Ovary (tissue), 9 donors: Measurements from ENCODE around the gene CHRNE. TPM values are rescaled to one million over a fixed set of nuclear protein-coding genes. Genes with fewer than 3 reads are reported as not detected.
A peak's percentile ranks its signal among the peaks of the same experiment; 100 is the strongest.

Experiments used
- DNase-seq, 5 donors: peaks; one replicate each; pipeline ENCODE4 v3.0.0-alpha.2; 2019 to 2020
- H3K27ac ChIP-seq, 2 donors: fragments of 200-600 bp; one replicate each; pipeline versions ENCODE4 v1.5.1 to v1.8.0; 2019 to 2022
- H3K27me3 ChIP-seq: fragments of 200-600 bp; one replicate; pipeline ENCODE4 v1.8.0; 2022
- H3K36me3 ChIP-seq: fragments of 200-600 bp; sonication (generic); one replicate; pipeline ENCODE4 v1.5.1; 2019
- H3K4me1 ChIP-seq: one replicate; pipeline ENCODE4 v1.8.1; 2013; ENCODE audit warnings: mild to moderate bottlenecking, moderate library complexity; ENCODE audit not compliant: insufficient read depth
- H3K4me3 ChIP-seq: fragments of 200-600 bp; sonication (generic); one replicate; pipeline ENCODE4 v1.5.1; 2017
- H3K9me3 ChIP-seq, 2 donors: fragments of 200-600 bp in 1 of 2; sonication (generic) in 1 of 2; one replicate each; pipeline versions ENCODE4 v1.5.1 to v1.8.1; 2013 to 2019; ENCODE audit warnings: mild to moderate bottlenecking in 1 of 2, moderate library complexity in 1 of 2
- EP300 ChIP-seq: sonication (generic); formaldehyde crosslinking; IDR thresholded peaks from one replicate; pipeline ENCODE4 v1.6.1; 2017; ENCODE audit warnings: antibody characterized with exemption
- POLR2A ChIP-seq: fragments of 450-650 bp; IDR thresholded peaks from one replicate; pipeline ENCODE4 v1.6.1; 2017; ENCODE audit warnings: antibody characterized with exemption, mild to moderate bottlenecking, moderate library complexity
- WGBS, 3 donors: extraction: QIAGEN DNeasy Blood & Tissue Kit in 1 of 3; methylation state at CpG; one replicate each; pipeline versions ENCODE4 v1.1.5 to v1.1.7; 2013 to 2017; 5-methylcytosine and 5-hydroxymethylcytosine counted together
- intact Hi-C, 4 donors: fragments of 100-400 bp; cut with DNase I; formaldehyde crosslinking; loops; one replicate each; pipeline versions ENCODE4 v1.11.0 to v1.15.1; 2022 to 2023
- polyA plus RNA-seq, 2 donors: library from polyadenylated mRNA; stranded (reverse); fragments of 200-250 nt in 1 of 2; fragments of 350-450 nt in 1 of 2; fragmentation: Illumina TruSeq in 1 of 2; extraction: RNeasy Lipid Tissue Mini Kit (QIAGEN cat#74804) in 1 of 2; gene quantifications; one replicate each; pipeline ENCODE4 v1.2.3, GENCODE V29; 2013 to 2014
- total RNA-seq, 7 donors: library from RNA; depleted of rRNA in 2 of 7; stranded (reverse); fragments of >200 nt in 2 of 7; fragmentation: NEBNext Ultra II Directional in 3 of 7; extraction: Animal tissue kit (Norgen Biotek cat#: 25700) in 3 of 7; gene quantifications; one replicate each; pipeline versions ENCODE4 v1.1.0 to v1.2.4, GENCODE V29; 2016 to 2023
- TF ChIP-seq, protein P1 (sequence below), 3 donors: fragments of 450-650 bp in 2 of 3; fragments of 200-600 bp in 1 of 3; IDR thresholded peaks; one replicate each; pipeline versions ENCODE4 v1.5.1 to v1.8.0; 2016 to 2022; ENCODE audit warnings: antibody characterized with exemption in 3 of 3, mild to moderate bottlenecking in 1 of 3
- donor health status: DM: no; HTN: no; CAD: no; lungs with moderate emphysema.
- donor health status: DM: no; HTN: no; CAD: no.
- donor health status: Bipolar disorder and iron deficiency.
- donor health status: DM: yes; HTN: yes; CAD: no.
- donor health status: DM: no; HTN: no; CAD: no.
- donor health status: DM: yes; HTN: yes; CAD: no.

CHRNE gene
- total and polyA plus RNA-seq, 9 donors: 0.34 to 1.4 (median 1.0) TPM

DNA sequence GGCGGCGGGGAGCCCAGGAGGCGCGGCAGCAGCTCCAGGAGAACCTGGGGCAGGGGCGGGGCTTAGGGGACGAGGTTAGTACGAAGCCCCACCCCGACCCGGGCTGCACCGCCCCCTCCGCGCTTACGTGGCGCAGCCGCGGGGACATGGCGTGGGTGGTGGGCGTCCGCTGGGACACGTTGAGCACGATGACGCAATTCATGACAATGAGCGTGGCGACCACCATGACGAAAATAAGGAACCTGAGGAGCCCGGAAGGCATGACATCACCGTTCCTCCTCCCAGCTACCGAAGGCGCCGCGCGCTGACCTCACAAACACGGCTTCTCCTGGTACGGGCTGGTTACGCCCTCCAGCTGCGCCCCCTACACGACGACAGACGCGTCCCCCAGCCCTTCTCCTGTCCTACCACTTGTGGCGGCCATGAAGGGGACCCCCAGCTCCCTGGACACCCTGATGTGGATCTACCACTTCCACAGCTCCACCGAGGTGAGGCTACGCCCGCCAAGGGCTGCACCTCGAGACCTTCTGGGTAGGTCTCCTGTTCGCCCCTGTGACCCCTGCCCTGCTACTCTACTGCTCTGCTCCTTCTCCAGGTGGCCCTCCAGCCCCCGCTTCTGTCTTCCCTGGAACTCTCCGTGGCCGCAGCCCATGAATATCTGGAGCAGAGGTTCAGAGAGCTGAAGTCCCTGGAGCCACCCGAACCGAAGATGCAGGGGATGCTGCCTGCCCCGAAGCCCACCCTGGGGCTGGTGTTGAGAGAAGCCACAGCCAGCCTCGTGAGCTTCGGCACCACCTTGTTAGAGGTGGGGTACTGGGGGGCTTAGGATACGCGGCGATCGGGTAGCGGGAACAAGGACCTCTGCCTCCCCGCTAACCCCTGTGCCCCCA is 3.3 kb downstream of the CHRNE start, which contains the start of gene C17orf107:
C17orf107 (plus strand) TSS at position 196 of the 890 bp plus-strand sequence; CDS start at position 423, 227 bp downstream.
- no peak for TF ChIP-seq POLR2A
- TF ChIP-seq EP300: no peak
- TF ChIP-seq, protein P1, sequence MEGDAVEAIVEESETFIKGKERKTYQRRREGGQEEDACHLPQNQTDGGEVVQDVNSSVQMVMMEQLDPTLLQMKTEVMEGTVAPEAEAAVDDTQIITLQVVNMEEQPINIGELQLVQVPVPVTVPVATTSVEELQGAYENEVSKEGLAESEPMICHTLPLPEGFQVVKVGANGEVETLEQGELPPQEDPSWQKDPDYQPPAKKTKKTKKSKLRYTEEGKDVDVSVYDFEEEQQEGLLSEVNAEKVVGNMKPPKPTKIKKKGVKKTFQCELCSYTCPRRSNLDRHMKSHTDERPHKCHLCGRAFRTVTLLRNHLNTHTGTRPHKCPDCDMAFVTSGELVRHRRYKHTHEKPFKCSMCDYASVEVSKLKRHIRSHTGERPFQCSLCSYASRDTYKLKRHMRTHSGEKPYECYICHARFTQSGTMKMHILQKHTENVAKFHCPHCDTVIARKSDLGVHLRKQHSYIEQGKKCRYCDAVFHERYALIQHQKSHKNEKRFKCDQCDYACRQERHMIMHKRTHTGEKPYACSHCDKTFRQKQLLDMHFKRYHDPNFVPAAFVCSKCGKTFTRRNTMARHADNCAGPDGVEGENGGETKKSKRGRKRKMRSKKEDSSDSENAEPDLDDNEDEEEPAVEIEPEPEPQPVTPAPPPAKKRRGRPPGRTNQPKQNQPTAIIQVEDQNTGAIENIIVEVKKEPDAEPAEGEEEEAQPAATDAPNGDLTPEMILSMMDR (IDR thresholded peaks at IDR 0.05): no peak
- no peaks in the 10 kb centered on the region for H3K36me3 ChIP-seq
- DNase-seq: peak; percentile 84 to 93 (median 90)
- H3K27ac ChIP-seq: peak within 1 kb of the TSS; percentile 66 to 77
- 16 to 31% (median 27%) methylated on average over 56 to 60 of the region's 60 CpGs for WGBS, 3 donors
- H3K27me3 ChIP-seq: no peaks in the 10 kb centered on the region
- H3K9me3 ChIP-seq: no peaks in the 10 kb centered on the region
- H3K4me3 ChIP-seq: peak within 1 kb of the TSS; percentile 39
- H3K4me1 ChIP-seq: peaks cover 11% of the 10 kb centered on the region
- intact Hi-C loops: loop anchor here in 2 of 4 donors (5.0 kb wide), 2 partner anchors 112 to 167 kb away; partner anchors contain the start of genes GLTPD2 (in 1 of the 2), MED11 (in 1 of the 2) and VMO1 (in 1 of the 2)

DNA sequence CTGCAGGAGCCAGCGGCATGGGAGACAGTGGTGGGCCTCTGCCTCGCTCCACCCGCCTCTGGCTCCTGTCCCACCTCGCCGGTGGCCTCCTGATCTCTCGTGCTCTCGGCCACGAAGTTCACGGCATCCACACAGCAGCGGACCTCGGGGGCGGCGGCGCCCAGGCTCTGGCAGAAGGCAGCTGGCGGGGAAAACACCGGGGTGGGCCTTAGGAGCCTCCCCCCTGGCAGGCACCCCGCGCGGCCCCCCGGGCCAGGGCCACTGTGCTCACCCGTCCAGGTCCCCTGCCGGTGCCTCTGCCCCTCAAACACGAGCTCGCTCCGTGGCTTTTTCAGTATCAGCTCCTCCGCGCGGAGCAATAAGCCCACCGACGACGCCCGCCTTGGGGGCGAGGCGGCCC is 4.0 kb downstream of the CHRNE start:
- H3K4me3 ChIP-seq: peak overlapping the region; percentile 39
- TF ChIP-seq POLR2A (no peak), EP300 (no peak)
- TF ChIP-seq, protein P1 (IDR thresholded peaks at IDR 0.05): no peak
- WGBS, 3 donors: 8 to 19% (median 12%) methylated on average over 32 to 34 of the region's 34 CpGs
- intact Hi-C loops: loop anchor here in 1 of 4 donors (5.0 kb wide), 1 partner anchor 167 kb away; the partner anchor contains the start of gene MED11
- no peaks in the 10 kb centered on the region for H3K9me3 ChIP-seq
- DNase-seq: peak in 2 of 5 donors; percentile 47 to 77
- no peaks in the 10 kb centered on the region for H3K27me3 ChIP-seq
- peaks cover 11% of the 10 kb centered on the region for H3K4me1 ChIP-seq
- H3K36me3 ChIP-seq: no peaks in the 10 kb centered on the region
- H3K27ac ChIP-seq: peak overlapping the region; percentile 66 to 77

DNA sequence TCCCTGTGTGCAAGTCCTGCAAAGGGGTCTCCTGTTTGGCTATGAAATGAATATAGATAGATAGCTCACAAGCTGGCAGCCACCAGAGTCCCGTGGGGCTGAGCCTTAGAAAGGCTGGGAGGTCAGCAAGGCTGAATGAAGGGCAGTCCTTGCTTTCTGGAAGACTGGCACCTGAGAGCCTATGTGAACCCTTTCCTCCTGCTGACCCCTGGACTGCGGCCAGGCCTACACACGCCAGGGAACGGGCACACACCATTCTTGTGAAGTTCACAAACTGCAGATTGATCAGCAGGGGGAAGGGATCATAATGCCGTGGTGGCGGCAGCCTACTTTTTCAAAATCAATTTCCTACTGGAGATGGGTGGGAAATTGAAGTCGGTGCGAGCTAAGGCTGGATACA is 4.5 kb downstream of the CHRNE start:
- DNase-seq: peak in 3 of 5 donors; percentile 22 to 61 (median 36)
- peaks cover 11% of the 10 kb centered on the region for H3K4me1 ChIP-seq
- peak overlapping the region in 1 of 2 donors; percentile 77 for H3K27ac ChIP-seq
- no peak overlapping the region for H3K4me3 ChIP-seq
- TF ChIP-seq EP300 (no peak), POLR2A (no peak)
- TF ChIP-seq, protein P1 (IDR thresholded peaks at IDR 0.05): no peak
- no peaks in the 10 kb centered on the region for H3K36me3 ChIP-seq
- no peaks in the 10 kb centered on the region for H3K9me3 ChIP-seq
- WGBS, 3 donors: 56 to 91% (median 65%) methylated on average over 8 of the region's 8 CpGs
- H3K27me3 ChIP-seq: no peaks in the 10 kb centered on the region
- intact Hi-C loops: loop anchor here in 1 of 4 donors (5.0 kb wide), 1 partner anchor 166 kb away; the partner anchor contains the start of gene MED11

DNA sequence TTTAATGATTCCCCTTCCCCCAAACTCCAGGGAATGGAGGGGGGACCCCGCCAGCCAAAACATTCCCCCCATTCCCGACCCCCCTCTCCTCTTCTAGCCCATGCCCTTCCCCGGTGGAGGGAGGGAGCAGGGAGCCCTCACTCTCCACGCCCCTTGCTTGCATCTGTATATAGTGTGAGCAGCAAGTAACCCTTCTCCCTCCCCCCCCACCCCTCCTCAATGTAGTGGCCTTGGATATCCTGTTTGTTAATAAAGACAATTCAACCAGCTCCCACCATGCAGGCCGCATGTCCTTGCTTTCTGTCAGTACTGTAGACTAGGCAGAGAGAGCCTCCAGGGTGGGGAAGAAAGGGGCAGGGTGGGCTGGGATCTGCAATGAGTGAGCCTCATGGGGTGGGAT is 5.1 kb downstream of the CHRNE start:
- intact Hi-C loops: loop anchor here in 1 of 4 donors (5.0 kb wide), 1 partner anchor 165 kb away; the partner anchor contains the start of gene MED11
- H3K27me3 ChIP-seq: no peaks in the 10 kb centered on the region
- H3K9me3 ChIP-seq: no peaks in the 10 kb centered on the region
- TF ChIP-seq EP300 (no peak), POLR2A (no peak)
- TF ChIP-seq, protein P1 (IDR thresholded peaks at IDR 0.05): no peak
- peaks cover 11% of the 10 kb centered on the region for H3K4me1 ChIP-seq
- no peak overlapping the region for H3K4me3 ChIP-seq
- 62 to 73% (median 63%) methylated on average over 5 of the region's 5 CpGs for WGBS, 3 donors
- H3K27ac ChIP-seq: no peak overlapping the region
- no peaks in the 10 kb centered on the region for H3K36me3 ChIP-seq
- no peak for DNase-seq
